Measurements from ENCODE around the gene GRM4.
"Not testable (repeated sequence)": the region's sequence is repeated elsewhere in the genome, so short reads cannot be mapped to it uniquely, and the experiment has no call there.

The GRM4 gene

GRCh38 chr6:34047913-34048867, 97.7 kb downstream of the GRM4 start:
- no peak for DNase-seq (ENCODE audit: low read depth in 1 of 2, low spot score in 1 of 2)

GRCh38 chr6:34046617-34047016, 99.3 kb downstream of the GRM4 start:
- no peak for DNase-seq (ENCODE audit: low read depth in 1 of 2, low spot score in 1 of 2)

GRCh38 chr6:34045771-34046170, 100.1 kb downstream of the GRM4 start:
- DNase-seq (ENCODE audit: low read depth in 1 of 2, low spot score in 1 of 2): no peak

GRCh38 chr6:34044945-34045595, 100.8 kb downstream of the GRM4 start:
- no peak for DNase-seq (ENCODE audit: low read depth in 1 of 2, low spot score in 1 of 2)

GRCh38 chr6:34043359-34043758, 102.5 kb downstream of the GRM4 start:
- no peak for DNase-seq (ENCODE audit: low read depth in 1 of 2, low spot score in 1 of 2)

- not testable (repeated sequence) for DNase-seq (ENCODE audit: low read depth in 1 of 2, low spot score in 1 of 2)
These were observed 103.9 kb downstream of the GRM4 start for GRCh38 chr6:34041998-34042397.

- DNase-seq (ENCODE audit: low read depth in 1 of 2, low spot score in 1 of 2): no peak
These were observed 104.5 kb downstream of the GRM4 start for GRCh38 chr6:34041385-34041784.

- no peak for DNase-seq (ENCODE audit: low read depth in 1 of 2, low spot score in 1 of 2)
These were observed 105.9 kb downstream of the GRM4 start for GRCh38 chr6:34039943-34040342.

GRCh38 chr6:34037151-34037550, 108.7 kb downstream of the GRM4 start:
- DNase-seq (ENCODE audit: low read depth in 1 of 2, low spot score in 1 of 2): no peak

- DNase-seq (ENCODE audit: low read depth in 1 of 2, low spot score in 1 of 2): no peak
These were observed 109.4 kb downstream of the GRM4 start for GRCh38 chr6:34036357-34037069.

- no peak for DNase-seq (ENCODE audit: low read depth in 1 of 2, low spot score in 1 of 2)
These were observed 110.1 kb downstream of the GRM4 start for GRCh38 chr6:34035704-34036356.

GRCh38 chr6:34035161-34035560, 110.7 kb downstream of the GRM4 start:
- DNase-seq (ENCODE audit: low read depth in 1 of 2, low spot score in 1 of 2): no peak

- DNase-seq (ENCODE audit: low read depth in 1 of 2, low spot score in 1 of 2): no peak
These were observed 113.0 kb downstream of the GRM4 start for GRCh38 chr6:34032856-34033255.

GRCh38 chr6:34031625-34032383, 114.1 kb downstream of the GRM4 start:
- DNase-seq (ENCODE audit: low read depth in 1 of 2, low spot score in 1 of 2): no peak

- DNase-seq (ENCODE audit: low read depth in 1 of 2, low spot score in 1 of 2): no peak
These were observed 114.9 kb downstream of the GRM4 start for GRCh38 chr6:34030831-34031624.

- DNase-seq (ENCODE audit: low read depth in 1 of 2, low spot score in 1 of 2): no peak
These were observed 116.2 kb downstream of the GRM4 start for GRCh38 chr6:34029489-34030280.

- no peak for DNase-seq (ENCODE audit: low read depth in 1 of 2, low spot score in 1 of 2)
These were observed 117.1 kb downstream of the GRM4 start for GRCh38 chr6:34028691-34029360.

GRCh38 chr6:34027939-34028441, 117.9 kb downstream of the GRM4 start:
- DNase-seq (ENCODE audit: low read depth in 1 of 2, low spot score in 1 of 2): no peak
